Dermis blood vessel endothelial cell (primary cell): ENCODE results near the gene TRPM3. TPM values are rescaled to one million over a fixed set of nuclear protein-coding genes. Genes with fewer than 3 reads are reported as not detected.
"Not testable (repeated sequence)": the region's sequence is repeated elsewhere in the genome, so short reads cannot be mapped to it uniquely, and the experiment has no call there.

Experiments used
- DNase-seq: peaks from one replicate; pipeline ENCODE4 v3.0.0; 2010
- total RNA-seq: library from RNA; depleted of rRNA; stranded (reverse); fragments of >200 nt; gene quantifications from 2 replicates; pipeline ENCODE4 v1.2.3, GENCODE V29; 2014

Gene TRPM3
- total RNA-seq, 1 donor from 2014 or later, result 1.4 TPM

GRCh38 chr9:70994582-70994981 lies 126.8 kb downstream of the TRPM3 start:
- no peak for DNase-seq

DNA sequence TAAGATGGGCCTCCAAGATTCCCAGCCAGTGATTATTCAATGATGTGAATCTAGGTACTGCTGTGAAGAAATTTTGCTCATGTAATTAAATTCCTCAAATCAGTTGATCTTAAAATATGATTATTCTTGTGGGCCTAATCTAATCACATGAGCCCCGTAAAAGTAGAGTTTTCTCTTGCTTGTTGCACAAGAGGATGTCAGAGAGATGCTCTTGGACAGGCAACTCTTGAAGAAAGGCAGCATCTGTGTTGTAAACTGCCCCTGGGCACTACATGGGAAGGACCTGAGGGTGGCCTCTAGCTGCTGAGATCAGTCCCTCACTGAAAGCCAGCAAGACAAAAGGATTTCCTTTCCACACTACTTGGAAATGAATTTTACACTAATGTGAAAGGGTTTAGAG lies 132.9 kb downstream of the TRPM3 start:
- DNase-seq, result no peak

DNA sequence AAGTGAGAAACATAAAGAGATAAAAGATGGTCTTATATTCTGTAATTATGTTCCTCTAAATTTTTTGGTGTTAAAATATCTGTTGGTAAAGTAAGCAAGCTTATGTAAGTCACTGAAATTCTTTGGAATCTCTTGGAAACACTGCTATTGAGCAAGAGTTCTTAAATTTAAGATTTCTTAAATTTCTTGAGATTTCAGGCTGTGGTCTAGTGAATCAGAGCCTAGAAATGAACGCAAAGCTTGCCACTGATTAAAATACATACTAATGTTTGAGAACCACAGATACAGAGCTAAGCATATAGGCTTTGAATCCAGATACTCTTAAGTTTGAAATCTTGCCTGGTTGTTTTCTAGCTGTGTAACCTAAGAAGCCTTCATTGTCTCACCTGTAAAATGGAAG lies 133.4 kb downstream of the TRPM3 start:
- DNase-seq, result no peak

DNA sequence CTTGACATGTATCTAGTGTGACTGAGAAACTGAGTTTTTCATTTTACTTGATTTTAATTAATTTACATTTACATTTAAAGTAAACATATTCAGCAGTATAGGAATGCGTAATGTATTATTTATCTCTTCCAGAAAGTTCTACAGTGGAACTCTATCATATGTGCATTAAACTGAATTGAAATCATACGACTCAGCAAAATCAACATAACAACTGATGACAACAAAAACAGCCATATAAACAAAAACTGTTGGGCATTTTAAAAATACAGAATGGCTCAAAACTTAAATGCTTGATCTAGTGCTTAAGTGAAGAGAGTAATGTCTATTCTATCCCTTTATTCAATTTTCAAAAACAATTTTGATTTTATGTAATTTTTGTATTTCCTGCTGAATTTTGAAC lies 134.4 kb downstream of the TRPM3 start:
- DNase-seq, result no peak

DNA sequence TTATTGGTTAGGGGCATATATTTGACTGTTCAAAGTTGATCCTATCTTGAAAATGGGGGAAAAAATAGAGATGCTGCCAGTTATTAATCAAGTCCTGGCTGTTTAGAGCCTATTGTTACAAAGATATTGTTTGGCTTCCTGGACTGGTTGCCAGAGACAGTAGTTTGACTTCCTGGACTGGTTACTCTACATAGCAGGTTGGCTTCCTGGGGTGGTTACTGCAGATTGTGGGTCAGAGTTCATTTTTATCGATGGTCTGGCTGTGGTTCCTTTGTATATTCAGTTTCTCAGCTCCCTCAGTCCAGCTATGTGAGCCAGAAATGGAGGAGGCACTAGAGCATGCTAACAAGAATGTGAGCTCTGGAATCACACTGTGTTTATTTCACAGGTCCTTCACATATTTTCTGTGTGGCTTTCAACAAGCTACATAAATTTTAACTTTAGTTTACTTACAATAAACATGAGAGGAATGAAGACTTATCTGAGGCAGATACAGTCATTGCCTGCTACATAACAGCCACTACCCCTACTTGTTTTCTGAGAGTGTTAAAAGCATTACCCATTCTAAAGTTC lies 137.6 kb downstream of the TRPM3 start:
- DNase-seq, result no peak

- no peak for DNase-seq
These were observed 140.1 kb downstream of the TRPM3 start for GRCh38 chr9:70981312-70981711.

DNA sequence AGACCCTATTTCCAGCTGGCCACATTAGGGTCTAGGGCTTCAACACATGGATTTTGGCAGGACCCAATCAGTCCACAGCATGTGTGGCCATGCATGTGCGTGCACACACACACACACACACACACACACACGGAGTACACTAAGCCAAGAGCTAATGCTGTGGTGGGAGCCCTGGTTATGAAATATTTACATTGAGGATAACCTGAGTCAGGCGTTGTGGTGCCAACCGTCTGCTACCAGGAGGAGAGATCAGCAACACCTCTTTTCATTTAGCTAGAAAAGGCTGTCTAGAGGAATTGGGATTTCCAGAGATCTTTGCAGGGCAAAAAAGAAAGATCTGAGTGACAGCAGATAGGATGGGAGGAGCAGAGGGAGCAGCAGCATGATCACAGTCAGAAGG lies 141.5 kb downstream of the TRPM3 start:
- DNase-seq, result no peak

DNA sequence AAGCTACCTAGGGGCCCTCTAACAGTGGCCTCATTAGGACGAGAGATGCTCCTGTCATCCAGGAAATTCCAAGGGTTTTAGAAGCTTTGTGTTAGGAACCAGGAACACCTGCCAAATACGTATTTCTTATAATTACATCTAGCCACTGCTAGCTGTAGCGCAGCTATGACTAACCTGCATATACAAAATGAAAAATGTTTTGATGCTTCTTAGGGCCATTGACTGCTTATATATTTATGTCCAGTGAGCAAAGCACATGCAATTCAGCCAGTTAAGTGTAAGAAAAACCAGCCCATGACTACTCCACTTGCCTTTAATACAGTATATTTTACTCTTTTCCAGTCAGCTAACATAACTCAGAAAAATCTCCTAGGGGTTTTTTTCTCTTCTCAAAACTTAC lies 143.3 kb downstream of the TRPM3 start:
- DNase-seq, result no peak

DNA sequence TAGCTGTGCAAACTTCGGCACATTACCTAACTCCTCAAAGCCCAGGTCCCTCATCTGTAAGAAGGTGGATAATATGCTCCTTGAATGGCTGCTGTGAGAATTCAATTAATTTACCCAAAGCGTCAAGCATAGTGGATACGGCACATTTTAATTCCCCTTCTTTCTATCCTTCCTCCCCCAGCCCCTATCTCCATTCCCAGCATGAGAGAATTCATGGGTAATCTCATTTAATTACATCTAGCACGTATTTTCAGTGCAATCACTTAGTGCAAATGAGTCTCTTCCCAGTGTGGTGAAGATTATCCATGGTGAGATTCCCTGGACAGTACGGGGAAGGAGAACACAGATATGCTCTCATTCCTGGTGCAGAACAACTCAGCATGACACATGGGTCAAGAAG lies 145.6 kb downstream of the TRPM3 start:
- DNase-seq, result no peak

DNA sequence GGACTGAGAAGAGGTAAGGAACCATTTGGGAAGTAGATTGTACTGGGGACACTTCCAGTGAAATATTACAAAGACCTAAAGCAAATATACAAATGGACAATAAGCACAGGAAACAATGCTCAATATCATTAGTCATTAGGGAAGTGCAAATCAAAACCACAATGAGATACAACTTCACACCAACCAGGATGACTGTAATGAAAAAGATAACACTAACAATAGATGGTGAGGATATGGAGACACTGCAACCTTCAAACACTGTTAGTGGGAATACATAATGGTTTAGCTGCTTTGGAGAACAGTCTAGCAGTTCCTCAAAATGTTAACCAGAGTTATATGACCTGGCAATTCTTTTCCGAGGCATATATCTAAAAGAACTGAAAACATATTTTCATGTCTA lies 149.7 kb downstream of the TRPM3 start:
- no peak for DNase-seq

GRCh38 chr9:70966380-70966779 lies 155.0 kb downstream of the TRPM3 start:
- not testable (repeated sequence) for DNase-seq

GRCh38 chr9:70964861-70965260 lies 156.6 kb downstream of the TRPM3 start:
- no peak for DNase-seq

- DNase-seq, result no peak
These were observed 157.9 kb downstream of the TRPM3 start for GRCh38 chr9:70963554-70963953.

- no peak for DNase-seq
These were observed 158.5 kb downstream of the TRPM3 start for GRCh38 chr9:70962761-70963440.

DNA sequence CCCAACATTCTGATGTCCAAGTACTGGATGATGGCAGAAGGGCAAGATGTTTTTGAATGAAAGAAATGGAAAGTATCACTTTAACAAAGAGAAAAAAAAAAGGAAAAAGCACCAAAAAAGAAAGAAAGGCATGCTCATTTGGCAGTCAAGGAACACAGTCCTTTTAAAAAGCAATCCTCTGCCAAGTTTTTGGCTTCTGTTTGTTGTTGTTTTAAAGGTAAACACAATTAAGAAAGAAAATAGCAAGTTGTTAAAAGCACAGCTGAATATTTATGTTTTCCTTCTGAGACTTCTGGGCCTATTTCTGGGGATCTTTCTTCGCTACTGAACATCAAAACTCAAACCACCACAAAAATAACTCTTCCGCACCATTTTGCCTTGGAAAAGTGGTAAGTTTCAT lies 162.1 kb downstream of the TRPM3 start:
- DNase-seq, result no peak

DNA sequence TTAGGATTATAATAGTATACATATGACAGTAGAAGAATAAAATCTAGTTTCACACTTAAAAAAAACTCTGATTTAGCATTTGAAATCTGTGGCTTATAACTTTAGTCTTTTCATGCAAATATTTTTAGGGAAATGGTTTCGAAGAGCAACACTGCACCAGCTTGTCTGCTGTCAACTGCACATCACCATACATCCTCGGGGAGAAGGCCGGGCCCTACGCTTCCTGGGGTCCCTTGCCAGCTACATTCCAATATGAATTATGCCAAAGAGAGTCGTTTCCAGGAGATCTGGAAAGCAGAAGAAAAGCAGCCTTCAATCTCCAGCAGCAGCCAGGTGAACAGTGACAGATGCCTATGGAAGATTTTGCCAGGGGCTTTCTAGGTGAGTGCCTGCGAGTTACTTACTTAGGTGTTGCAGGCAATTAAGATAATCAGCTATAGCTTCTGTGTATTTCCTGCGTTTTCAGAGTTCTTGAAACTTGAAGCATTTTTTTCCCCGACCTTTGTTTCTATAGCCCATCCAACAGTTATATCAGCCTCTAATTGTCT lies 166.8 kb downstream of the TRPM3 start:
- DNase-seq, result no peak

- no peak for DNase-seq
These were observed 167.3 kb downstream of the TRPM3 start for GRCh38 chr9:70954126-70954525.

DNA sequence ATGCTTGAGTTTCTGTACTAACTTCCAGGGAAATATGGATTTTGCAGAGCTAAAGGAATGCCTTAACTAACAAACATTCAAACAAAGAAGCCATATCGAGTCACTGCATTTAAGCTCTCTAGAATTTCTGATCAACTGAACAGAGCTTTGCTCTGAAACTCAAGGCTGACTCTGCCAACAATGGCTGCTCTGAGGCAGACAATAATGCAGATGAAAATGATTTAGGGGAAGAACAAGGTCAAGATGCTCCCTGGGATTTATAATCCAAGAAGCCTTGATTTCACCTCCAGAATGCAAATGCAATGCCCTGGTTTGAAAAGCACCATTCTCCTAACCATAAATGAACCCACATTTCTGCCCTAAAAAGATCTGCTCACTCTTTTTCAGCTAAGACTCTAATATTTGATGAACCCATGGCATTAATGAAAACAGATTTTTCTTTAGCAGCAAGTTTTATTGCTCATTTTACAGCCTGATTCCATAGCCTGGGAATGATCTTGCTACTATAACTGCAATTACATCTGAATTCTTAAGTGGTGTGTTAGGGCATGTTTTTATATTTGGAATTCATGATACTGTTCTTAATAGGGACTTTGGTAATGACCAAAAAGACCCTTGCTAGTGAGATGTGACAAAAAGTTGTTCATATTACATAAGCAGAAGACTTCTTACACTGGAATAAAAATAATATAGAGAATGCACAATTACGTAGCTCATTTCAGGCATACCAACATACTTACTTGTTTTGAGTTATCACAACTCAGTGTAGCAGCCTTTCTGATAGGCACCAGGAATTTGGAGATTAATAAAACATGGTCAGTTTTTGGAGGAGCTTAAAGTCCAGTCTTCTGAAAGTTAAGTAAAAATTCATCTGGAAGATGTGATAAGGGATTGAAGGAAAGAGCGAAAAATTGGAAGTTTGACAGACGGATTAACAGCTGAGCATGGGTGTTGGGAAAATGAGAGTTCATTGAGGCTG lies 169.4 kb downstream of the TRPM3 start:
- no peak for DNase-seq

- no peak for DNase-seq
These were observed 171.2 kb downstream of the TRPM3 start for GRCh38 chr9:70950270-70950669.

DNA sequence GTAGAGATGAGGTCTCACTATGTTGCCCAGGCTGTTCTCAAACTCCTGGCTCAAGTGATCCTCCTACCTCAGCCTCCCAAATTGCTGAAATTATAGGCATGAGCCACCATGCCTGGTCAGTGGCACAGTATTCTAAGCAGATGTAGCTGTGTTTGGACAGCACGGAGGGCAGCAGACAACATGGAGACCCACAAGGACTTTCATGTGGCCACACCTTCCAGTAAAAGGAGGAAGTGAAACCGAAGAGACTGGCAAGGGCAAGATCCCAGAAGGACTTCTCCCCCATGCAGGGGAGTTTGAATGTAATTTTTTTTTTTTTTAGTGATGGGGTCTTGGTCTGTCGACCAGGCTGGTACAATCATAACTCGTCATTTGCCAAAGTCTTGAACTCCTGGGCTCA lies 172.2 kb downstream of the TRPM3 start:
- no peak for DNase-seq

DNA sequence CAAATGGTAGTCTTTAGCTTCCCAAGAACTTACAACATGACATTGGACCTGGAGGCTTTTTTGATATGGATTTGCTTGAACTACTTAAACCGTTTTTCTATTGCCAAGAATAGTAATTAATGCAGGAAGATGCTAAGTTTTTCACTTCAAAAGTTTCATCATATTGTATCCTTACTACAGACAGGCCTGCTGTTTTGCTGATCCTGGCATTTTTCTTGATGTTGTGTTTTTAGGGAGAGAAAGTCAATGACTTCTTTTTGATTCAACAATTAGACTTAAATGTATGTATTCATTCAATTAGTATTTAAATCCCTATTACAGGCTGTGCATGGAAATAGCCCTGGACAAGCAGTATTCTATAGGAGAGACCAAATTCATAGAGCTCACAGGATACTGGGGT lies 172.7 kb downstream of the TRPM3 start:
- DNase-seq, result no peak

DNA sequence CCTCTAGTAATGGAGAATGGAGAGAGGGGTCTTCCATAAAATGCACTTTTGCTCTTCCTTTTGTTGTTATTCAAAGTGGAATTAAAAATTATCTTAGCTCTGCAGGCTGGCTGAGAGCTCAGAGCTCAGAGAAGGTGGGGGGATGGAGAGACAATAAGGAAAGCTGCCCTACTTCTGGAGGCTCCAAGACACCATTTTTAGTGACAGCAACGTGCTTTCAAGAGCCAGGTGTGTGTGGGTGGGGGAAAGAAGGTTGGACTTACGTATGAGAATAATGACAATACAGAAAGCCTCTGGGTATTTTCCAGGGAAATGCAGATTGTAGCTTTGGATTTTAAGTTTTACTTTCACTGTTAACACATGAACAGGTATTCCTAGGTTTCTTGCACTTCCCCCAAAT lies 173.9 kb downstream of the TRPM3 start:
- DNase-seq, result no peak

GRCh38 chr9:70947086-70947485 lies 174.3 kb downstream of the TRPM3 start:
- DNase-seq, result no peak
